EL (cell line): ENCODE results near the gene KCNH5.

ENCODE experiments used
- DNase-seq: peaks from one replicate; pipeline ENCODE4 v3.0.0-alpha.2; 2016

Gene KCNH5, protein sequence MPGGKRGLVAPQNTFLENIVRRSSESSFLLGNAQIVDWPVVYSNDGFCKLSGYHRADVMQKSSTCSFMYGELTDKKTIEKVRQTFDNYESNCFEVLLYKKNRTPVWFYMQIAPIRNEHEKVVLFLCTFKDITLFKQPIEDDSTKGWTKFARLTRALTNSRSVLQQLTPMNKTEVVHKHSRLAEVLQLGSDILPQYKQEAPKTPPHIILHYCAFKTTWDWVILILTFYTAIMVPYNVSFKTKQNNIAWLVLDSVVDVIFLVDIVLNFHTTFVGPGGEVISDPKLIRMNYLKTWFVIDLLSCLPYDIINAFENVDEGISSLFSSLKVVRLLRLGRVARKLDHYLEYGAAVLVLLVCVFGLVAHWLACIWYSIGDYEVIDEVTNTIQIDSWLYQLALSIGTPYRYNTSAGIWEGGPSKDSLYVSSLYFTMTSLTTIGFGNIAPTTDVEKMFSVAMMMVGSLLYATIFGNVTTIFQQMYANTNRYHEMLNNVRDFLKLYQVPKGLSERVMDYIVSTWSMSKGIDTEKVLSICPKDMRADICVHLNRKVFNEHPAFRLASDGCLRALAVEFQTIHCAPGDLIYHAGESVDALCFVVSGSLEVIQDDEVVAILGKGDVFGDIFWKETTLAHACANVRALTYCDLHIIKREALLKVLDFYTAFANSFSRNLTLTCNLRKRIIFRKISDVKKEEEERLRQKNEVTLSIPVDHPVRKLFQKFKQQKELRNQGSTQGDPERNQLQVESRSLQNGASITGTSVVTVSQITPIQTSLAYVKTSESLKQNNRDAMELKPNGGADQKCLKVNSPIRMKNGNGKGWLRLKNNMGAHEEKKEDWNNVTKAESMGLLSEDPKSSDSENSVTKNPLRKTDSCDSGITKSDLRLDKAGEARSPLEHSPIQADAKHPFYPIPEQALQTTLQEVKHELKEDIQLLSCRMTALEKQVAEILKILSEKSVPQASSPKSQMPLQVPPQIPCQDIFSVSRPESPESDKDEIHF

DNA sequence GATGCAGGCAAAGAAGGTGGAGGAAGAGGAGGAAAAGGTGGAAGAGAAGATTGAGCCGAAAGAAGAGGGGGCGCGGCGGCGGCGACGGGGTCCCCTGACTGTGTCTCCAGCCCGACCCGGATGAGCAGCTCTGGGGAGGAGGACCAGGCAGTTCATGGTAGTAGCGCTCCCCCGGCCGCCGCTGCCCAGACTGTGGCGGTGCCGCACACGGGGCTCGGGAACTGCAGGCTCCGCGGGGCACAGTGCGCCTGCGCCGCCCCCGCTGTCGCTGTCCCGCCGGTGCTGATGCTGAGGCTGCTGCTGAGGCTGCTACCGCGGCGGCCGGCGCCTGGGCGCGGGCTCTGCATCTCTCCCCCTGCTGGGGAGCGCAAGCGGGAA lies at the start of gene KCNH5:
TSS of gene KCNH5 (minus strand) at position 225 of the 378 bp plus-strand sequence. CDS start 272 bp downstream, outside the sequence.
- DNase-seq, result peak; percentile 57

DNA sequence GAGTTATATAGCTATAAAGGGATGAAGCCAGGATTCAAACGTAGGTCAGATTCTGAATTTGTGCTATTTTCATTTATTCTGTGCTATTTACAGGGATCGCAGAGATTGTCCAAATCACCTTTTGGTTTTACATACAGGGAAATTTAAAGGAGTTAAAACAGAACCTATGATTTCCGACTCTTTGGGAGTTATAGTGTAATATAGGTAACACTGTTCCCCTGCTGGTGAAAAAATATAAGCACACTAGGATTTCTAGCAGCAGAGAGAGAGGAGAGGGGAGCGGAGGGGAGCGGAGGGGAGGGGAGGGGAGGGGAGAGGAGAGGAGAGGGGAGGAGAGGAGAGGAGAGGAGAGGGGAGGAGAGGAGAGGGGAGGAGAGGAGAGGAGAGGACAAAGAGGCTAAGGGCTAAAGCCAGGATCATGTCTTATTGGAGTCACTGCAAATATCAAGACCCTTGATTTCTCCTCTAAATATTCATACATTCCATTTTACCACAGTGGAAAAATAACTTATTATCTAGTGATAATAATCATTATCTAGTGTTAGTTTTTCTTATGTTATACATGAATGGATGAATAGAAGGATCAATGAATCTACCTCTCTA lies 46.2 kb upstream of the KCNH5 start:
- no peak for DNase-seq

GRCh38 chr14:63088865-63089264 lies 43.6 kb upstream of the KCNH5 start:
- no peak for DNase-seq

DNA sequence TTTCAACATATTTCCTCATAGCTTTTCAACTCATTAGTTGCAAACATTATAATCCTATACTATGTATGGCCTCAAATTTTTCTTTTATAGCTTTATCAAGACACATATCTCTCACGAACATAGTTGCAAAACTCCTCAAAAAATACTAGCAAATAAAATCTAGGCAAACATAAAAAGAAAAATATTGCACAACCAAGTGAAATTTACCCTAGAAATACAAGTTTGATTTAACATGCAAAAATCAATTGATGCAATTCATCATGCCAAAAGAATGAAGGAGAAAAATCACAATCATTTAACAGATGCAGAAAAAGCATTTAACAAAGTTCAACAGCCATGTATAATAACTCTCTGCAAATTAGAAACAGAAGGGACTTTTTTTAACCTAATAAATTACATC lies 33.3 kb upstream of the KCNH5 start:
- DNase-seq, result peak; percentile 2

- no peak for DNase-seq
Observed at GRCh38 chr14:63076488-63076887, 31.2 kb upstream of the KCNH5 start.

DNA sequence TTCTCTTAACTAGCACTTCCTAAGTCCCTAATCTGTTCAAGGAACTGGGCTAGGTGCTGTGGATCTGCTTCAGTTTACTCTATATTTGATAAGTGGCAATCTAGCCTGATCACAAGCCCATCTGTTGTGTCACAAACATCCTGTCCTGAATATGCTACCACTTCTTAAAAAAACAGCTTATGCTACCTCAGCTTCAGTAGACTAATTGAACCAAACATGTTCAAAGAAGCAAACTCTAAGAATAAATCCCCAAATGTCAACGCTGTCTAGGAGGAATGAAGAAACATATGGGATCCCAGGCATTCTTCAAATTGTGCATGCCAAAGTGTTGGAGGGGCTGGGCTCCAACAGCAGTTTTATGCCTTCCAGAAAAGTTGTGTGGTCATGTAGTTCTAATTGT lies 10.4 kb upstream of the KCNH5 start:
- DNase-seq, result no peak

GRCh38 chr14:63051992-63052391 lies 6.7 kb upstream of the KCNH5 start:
- DNase-seq, result no peak

DNA sequence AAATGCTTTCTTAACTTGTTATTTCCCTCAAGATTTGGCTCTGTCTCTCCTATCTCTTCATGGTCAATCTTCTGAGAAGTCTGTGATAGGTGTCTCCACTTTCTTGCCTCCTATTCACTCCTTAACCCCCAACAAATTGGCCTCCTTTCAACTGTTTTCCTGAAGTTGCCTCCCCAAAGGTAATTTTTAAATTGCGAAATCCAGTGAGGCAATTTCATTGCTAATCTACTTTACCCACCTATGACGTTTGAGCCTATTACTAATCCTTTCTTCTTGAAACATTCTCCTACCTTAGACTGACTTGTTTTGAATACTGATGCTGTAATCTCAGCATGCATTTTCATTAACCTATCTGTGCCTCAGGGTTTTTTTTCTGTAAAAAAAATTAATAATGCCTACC lies 6.0 kb upstream of the KCNH5 start:
- DNase-seq, result no peak

GRCh38 chr14:63050694-63051093 lies 5.4 kb upstream of the KCNH5 start:
- DNase-seq, result no peak

DNA sequence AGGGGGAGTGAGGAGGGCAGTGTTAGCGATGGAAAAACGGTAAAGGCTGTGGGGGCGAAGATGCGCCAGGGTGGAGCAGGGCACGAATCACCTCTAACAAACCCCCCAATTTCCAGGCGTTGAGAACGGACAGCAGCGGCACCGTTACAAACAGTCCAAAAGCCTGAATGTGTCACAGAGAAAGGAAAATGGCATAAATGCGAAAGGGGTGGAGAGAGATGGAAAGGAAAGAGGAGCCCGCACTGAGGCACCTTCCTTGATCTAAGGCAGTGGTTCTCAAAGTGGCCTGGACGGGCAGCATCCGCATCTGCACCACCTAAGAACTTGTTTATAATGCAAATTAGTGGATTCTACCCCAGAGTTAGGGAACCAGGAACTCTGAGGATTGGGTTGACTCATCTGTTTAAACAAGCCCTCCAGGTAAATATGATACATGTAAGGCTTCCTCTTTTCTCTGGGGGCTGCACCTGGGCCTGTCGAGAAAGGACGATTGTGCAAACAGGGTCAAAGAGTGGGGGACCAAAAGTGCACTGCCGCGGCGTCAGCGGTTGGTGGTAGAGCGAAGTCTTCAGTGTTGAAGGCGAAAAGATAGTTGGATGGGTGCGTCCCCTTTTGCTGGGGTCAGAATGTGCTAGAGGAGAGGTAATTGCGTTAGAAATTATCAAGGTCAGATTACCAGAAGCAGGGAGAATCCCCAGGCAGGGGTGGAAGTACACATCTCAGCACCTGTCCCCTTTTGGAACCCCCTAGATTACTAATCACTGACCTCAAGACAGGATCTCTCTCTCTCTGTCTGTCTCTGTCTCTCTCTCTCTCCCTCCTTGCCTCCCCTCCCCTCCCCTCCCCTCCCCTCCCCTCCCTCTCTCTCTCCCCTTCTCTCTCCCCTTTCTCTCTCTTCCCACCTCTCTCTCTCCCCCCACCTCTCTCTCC lies 1.3 kb upstream of the KCNH5 start:
- no peak for DNase-seq

DNA sequence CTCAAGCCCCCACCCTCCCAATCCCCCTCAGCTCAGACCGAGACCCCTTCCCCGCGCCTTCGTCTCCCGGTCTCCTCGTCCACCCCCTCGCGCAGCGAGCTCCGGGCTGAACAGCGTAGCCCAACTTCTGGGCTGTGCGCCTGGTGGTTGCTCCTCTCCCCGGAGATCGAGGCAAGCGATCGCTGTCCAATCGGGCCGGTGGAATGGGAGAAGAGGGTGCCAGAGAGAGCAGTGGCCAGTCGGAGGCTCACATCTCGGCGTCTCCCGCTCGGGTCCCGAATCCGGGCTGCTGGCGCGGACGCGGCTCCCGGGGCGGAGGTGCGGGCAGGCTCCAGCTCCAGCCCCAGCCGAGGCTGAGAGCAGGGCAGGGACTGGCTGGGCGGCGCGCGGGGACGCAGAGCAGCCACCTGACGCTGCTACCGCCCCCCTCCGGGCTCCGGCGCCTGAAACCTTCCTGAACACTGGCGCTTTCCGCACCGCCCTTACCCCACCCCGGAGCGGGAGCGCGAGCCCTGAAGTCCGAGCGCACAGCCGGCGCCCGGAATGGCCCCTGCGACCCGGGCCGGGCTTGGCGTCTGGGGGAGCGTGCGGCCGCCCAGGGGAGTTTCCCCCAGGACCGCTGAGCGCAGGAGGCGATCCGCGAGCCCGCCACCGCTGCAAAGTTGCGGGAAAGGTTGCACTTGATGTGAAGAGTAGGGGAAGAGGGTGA lies 508 bp upstream of the KCNH5 start:
- peak; percentile 45 for DNase-seq

- peak; percentile 40 for DNase-seq
Observed at GRCh38 chr14:63039866-63040265, 5.4 kb downstream of the KCNH5 start.

- DNase-seq, result no peak
Observed at GRCh38 chr14:63032641-63033040, 12.6 kb downstream of the KCNH5 start.

GRCh38 chr14:63032076-63032475 lies 13.2 kb downstream of the KCNH5 start:
- no peak for DNase-seq

- DNase-seq, result no peak
Observed at GRCh38 chr14:63030113-63030512, 15.1 kb downstream of the KCNH5 start.

DNA sequence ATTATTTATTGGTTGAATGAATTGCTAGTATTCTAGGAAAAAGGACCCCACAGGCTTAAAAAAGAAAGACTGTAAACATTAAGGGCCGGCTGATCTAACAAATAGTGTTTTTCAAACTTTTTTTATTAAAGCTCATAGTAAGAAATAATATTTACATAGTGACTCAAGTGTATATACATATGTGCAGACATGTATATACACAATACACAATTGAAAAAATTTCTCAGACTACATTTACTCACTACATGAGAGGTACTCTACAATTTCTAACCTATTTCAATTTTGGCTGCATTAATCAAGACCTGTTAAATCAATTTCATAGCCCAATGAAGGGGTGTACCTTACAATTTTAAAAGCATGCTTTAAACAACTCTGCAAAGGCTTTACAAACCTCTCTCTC lies 17.5 kb downstream of the KCNH5 start:
- DNase-seq, result no peak

GRCh38 chr14:63026491-63026890 lies 18.8 kb downstream of the KCNH5 start:
- no peak for DNase-seq

- DNase-seq, result no peak
Observed at GRCh38 chr14:63014621-63015020, 30.6 kb downstream of the KCNH5 start.

- no peak for DNase-seq
Observed at GRCh38 chr14:63012171-63012570, 33.1 kb downstream of the KCNH5 start.

GRCh38 chr14:63011623-63012022 lies 33.6 kb downstream of the KCNH5 start:
- DNase-seq, result no peak

- DNase-seq, result no peak
Observed at GRCh38 chr14:63009495-63009894, 35.8 kb downstream of the KCNH5 start.

- DNase-seq, result no peak
Observed at GRCh38 chr14:63006531-63006930, 38.7 kb downstream of the KCNH5 start.
